HG03064 (cell line): Measurements from ENCODE around the gene WFDC9.
"Not testable (repeated sequence)": the region's sequence is repeated elsewhere in the genome, so short reads cannot be mapped to it uniquely, and the experiment has no call there.

Experiments
- ATAC-seq: cut with Tn5 transposase; IDR thresholded peaks from one replicate; pipeline ENCODE4 v1.9.1; 2021; ENCODE audit warnings: low read depth; ENCODE audit not compliant: unreplicated experiment

Gene WFDC9

GRCh38 chr20:45593498-45593897 is 37.6 kb downstream of the WFDC9 start:
- ATAC-seq, result no peak

GRCh38 chr20:45592574-45593189 is 38.4 kb downstream of the WFDC9 start:
- ATAC-seq, result no peak

GRCh38 chr20:45589725-45590124 is 41.4 kb downstream of the WFDC9 start:
- no peak for ATAC-seq

- no peak for ATAC-seq
Measured at GRCh38 chr20:45588800-45589199, 42.3 kb downstream of the WFDC9 start.

- not testable (repeated sequence) for ATAC-seq
Measured at GRCh38 chr20:45585986-45586385, 45.1 kb downstream of the WFDC9 start.

GRCh38 chr20:45584294-45584693 is 46.8 kb downstream of the WFDC9 start:
- not testable (repeated sequence) for ATAC-seq

- no peak for ATAC-seq
Measured at GRCh38 chr20:45583502-45583901, 47.6 kb downstream of the WFDC9 start.

GRCh38 chr20:45581702-45582101 is 49.4 kb downstream of the WFDC9 start:
- ATAC-seq, result no peak

GRCh38 chr20:45579184-45579583 is 51.9 kb downstream of the WFDC9 start, which contains the start of gene WFDC8:
Gene WFDC8, minus strand, starts transcription at chr20:45579284. Its CDS starts 37 bp downstream, at chr20:45579247.
- no peak for ATAC-seq

- no peak for ATAC-seq
Measured at GRCh38 chr20:45578231-45578630, 52.9 kb downstream of the WFDC9 start.

GRCh38 chr20:45576995-45577394 is 54.1 kb downstream of the WFDC9 start:
- no peak for ATAC-seq

GRCh38 chr20:45575931-45576330 is 55.2 kb downstream of the WFDC9 start:
- ATAC-seq, result no peak

GRCh38 chr20:45569650-45570049 is 61.4 kb downstream of the WFDC9 start:
- ATAC-seq, result not testable (repeated sequence)

GRCh38 chr20:45564760-45565276 is 66.3 kb downstream of the WFDC9 start:
- no peak for ATAC-seq
